ENCODE results near the gene FMO1.

FMO1 gene

GRCh38 chr1:171329251-171329650, 81.0 kb downstream of the FMO1 start:
- H3K4me3 ChIP-seq (ENCODE audit: low read length): no peak overlapping the region
- TF ChIP-seq CTCF (conservative IDR thresholded peaks at IDR 0.05; ENCODE audit: low read length): no peak
- no peak for DNase-seq (ENCODE audit: low read depth)

- DNase-seq (ENCODE audit: low read depth): no peak
- TF ChIP-seq CTCF (conservative IDR thresholded peaks at IDR 0.05; ENCODE audit: low read length): no peak
- H3K4me3 ChIP-seq (ENCODE audit: low read length): no peak overlapping the region
These were observed 85.8 kb downstream of the FMO1 start for GRCh38 chr1:171334024-171334640.
